Thyroid gland (tissue), 4 donors: ENCODE measurements around the gene IL12A.

Experiments
- POLR2A ChIP-seq, 2 donors: fragments of 450-650 bp; IDR thresholded peaks; one replicate each; pipeline ENCODE4 v1.6.1; 2017; ENCODE audit warnings: antibody characterized with exemption in 2 of 2, mild to moderate bottlenecking in 2 of 2, moderate library complexity in 1 of 2
- TF ChIP-seq, protein P1 (sequence below), 6 experiments: fragments of 200-600 bp in 3 of 6; fragments of 450-650 bp in 3 of 6; sonication (generic) in 3 of 6; IDR thresholded peaks; one replicate each; pipeline ENCODE4 v1.5.1; 2016 to 2019; ENCODE audit warnings: antibody characterized with exemption in 6 of 6, mild to moderate bottlenecking in 2 of 6, inconsistent platforms in 1 of 6, moderate library complexity in 1 of 6

DNA sequence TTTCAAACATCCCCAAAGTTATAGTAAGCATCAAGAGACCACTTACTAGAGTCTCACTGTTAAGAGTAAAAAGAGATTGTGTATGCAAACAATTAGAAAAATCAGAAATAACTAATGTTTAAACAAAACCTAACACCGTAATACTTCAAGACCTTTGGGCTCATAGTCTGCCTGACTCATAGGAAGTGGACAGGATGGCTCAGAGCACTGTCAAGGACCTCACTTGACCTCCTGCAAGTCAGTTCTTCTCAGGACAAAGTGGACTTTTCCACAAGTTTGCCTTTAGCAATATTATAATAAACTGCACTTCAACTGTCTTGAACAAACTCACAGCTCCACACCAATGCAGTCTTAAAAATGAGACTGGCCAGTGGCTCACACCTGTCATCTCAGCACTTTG is 34.8 kb downstream of the IL12A start:
- TF ChIP-seq, protein P1, sequence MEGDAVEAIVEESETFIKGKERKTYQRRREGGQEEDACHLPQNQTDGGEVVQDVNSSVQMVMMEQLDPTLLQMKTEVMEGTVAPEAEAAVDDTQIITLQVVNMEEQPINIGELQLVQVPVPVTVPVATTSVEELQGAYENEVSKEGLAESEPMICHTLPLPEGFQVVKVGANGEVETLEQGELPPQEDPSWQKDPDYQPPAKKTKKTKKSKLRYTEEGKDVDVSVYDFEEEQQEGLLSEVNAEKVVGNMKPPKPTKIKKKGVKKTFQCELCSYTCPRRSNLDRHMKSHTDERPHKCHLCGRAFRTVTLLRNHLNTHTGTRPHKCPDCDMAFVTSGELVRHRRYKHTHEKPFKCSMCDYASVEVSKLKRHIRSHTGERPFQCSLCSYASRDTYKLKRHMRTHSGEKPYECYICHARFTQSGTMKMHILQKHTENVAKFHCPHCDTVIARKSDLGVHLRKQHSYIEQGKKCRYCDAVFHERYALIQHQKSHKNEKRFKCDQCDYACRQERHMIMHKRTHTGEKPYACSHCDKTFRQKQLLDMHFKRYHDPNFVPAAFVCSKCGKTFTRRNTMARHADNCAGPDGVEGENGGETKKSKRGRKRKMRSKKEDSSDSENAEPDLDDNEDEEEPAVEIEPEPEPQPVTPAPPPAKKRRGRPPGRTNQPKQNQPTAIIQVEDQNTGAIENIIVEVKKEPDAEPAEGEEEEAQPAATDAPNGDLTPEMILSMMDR (IDR thresholded peaks at IDR 0.05): no peak
- TF ChIP-seq POLR2A (IDR thresholded peaks at IDR 0.05): no peak
